Hematopoietic multipotent progenitor cell treated with erythropoietin and hydrocortisone succinate and interleukin-3 and kit ligand, for 4 days (in vitro differentiated cells): ENCODE results near the gene RAB27A.
A peak's percentile ranks its signal among the peaks of the same experiment; 100 is the strongest.
"Not testable (repeated sequence)": the region's sequence is repeated elsewhere in the genome, so short reads cannot be mapped to it uniquely, and the experiment has no call there.

Experiments used
- DNase-seq: peaks from one replicate; pipeline ENCODE4 v3.0.0-alpha.2; 2015

The RAB27A gene

DNA sequence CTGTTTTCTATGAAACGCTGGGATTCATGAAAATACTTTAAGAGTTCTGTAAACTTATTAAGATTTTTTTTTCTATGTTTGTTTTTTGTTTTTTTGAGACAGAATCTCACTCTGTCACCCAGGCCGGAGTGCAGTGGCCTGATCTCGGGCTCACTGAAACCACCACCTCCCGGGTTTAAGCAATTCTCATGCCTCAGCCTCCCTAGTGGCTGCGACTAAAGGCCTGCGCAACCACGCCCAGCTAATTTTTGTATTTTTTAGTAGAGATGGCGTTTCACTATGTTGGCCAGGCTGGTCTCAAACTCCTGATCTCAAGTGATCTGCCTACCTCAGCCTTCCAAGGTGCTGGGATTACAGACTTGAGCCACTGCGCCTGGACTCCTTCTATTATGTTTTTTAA, 39.7 kb downstream of the RAB27A start:
- not testable (repeated sequence) for DNase-seq

DNA sequence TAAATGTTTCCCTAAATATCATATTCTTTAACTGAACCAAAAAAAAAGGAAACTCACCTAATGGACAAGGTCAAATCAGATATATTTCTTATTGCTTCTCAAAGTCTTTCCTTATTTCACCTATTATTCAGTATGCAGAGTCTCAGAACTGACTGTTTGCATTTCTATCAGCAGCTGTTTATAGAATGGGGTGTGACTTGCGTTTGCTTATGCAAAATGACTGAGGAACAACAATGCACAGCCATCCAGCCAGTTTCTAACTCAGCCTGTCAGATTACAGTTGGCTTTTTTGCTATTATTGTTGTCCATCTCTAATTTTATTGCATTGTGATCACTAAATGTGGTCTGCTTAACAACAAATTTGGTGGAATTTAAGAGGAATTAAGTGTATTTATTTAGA, 40.7 kb downstream of the RAB27A start:
- DNase-seq = no peak

DNA sequence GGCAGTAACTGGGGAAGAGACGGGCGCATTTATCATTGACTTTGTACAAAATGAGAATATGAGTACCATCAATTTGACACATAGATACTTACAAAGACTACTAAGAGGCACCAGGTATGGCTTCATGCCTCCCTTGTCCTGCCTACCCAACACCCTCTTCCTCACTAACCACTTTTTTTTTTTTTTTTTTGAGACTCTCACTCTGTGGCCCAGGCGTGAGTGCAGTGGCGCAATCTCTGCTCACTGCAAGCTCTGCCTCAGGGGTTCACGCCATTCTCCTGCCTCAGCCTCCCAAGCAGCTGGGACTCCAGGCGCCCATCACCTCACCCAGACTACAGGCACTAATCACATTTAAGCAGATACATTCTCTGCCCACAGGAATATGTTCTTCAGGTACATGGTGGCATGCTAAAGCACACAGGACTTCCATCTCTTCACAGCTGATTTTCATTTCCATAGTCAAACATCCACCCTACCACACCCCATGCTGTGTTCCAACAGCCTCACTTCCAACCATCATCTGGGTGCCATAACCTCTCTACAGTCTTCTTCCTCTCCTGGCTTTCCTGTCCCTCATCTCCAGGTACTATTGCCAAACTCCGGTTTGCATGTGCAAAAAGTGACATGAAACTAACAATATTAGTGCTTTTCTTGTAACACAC, 41.7 kb downstream of the RAB27A start:
- DNase-seq = peak; percentile 58

DNA sequence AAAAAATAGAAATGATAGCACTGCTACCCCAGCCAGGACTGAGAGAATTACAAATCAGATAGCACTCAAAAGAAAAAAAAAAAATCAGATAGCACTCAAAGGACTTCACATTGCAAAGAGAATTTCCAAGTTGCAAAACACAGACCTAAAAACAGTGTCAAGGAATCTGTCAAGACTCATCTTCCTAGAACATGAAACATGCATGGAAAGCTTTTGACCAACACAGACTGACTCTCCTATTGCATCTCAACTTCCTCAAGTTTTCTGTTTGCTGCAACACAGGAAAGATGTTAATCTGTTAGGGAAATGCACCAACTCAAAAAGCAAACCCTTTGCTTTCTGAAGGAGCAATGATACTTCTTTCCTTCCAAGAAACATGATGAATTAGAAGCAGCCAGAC, 42.3 kb downstream of the RAB27A start:
- DNase-seq = peak; percentile 35

DNA sequence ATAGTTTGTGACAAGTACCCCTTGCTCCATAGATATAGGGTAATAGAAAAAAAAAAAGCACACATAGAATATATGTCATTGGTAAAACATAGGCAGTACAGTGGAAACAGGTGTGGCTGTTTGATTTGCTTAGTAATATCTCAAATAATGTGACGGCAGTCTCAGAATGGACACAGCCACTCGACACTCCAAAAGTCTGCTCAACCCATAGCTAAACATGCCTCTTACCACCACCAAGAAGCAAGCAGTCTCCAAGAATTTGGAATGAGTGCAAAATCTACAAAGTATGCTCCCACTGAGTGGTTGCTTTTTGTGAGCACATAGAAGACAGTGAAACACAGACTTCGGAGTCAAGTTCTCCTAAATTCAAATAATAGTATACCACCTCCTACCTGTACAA, 43.0 kb downstream of the RAB27A start:
- DNase-seq = no peak

DNA sequence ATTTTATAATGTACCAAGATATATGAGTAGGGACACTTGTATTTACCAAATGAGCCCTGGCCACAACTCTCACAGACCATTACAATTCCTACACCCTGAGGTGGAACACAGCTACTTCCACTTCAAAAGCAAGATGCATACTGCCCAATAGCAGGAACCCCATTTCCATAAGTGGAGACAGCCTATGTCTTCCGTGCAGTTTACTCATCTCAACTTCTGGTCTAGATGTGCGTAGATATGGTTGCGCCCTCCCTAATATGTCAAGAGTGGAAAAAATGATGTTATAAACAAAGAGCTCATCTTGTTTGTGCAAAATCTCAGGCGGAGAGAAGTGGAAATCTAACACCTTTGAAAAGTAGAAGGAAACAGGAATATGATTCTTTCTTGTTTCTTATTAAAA, 44.6 kb downstream of the RAB27A start:
- no peak for DNase-seq

DNA sequence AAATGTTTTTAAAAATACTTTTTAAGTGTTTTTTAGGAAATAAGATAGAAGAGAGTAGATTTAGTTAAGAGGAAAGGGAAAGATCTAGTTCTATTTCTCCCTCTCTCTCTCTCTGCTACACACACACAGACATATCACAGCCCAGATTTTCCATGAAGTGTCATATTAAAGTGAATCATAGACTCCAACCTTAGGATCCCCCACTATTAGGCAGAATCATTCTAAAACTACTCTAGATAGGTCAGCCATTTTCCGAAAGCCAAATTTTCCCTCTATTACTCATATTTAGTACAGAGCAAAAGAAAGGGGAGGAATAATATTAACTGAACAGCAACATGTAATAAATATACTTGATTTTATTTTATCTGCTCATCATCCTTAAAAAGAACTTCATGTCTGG, 47.7 kb downstream of the RAB27A start:
- DNase-seq = no peak

DNA sequence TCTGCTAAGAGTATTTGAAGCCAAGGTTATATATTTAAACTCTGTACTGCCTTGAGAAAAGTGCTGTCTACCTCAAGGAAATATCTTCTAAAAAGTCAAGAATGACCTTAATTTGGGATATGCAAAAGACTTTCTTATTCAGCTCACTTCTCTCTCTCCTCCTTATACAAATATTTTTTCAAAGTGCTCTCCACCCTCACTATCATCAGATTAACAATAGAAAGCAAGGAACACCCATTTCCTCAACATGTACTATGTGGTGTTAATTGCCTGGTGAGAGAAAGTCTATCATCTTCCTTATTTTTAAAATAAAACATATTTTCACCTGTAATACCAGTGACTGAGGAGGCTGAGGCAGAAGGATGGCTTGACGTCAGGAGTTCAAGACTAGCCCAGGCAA, 48.4 kb downstream of the RAB27A start:
- peak; percentile 33 for DNase-seq

DNA sequence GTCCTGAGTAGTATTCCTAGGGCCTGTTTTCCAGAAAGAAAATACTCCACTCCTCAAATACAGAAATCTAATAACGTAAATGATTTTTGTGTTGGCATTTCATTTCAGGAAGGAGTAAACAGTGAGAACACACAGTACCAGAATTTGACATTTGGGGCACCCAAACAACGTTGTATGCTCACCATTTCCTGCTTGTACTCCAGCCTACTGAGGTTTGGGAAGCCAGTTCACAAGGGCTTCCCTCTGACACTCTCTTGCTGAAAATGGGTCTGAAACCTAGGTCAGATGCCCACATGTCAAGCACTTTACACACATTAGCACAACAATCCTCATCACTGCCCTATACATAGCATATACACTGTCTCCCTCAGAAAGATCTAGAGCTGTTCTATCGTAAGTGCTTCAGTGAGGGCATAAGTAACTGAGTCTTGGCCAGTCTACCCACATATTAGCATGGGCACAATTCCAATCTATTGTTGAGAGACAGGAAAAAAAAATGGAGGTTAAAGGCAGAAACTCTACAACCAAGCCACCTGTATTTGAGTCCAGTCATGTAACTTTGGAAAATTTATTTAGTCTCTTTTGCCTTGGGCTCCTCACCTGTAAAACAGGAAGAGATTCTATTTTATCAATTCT, 49.4 kb downstream of the RAB27A start:
- no peak for DNase-seq

DNA sequence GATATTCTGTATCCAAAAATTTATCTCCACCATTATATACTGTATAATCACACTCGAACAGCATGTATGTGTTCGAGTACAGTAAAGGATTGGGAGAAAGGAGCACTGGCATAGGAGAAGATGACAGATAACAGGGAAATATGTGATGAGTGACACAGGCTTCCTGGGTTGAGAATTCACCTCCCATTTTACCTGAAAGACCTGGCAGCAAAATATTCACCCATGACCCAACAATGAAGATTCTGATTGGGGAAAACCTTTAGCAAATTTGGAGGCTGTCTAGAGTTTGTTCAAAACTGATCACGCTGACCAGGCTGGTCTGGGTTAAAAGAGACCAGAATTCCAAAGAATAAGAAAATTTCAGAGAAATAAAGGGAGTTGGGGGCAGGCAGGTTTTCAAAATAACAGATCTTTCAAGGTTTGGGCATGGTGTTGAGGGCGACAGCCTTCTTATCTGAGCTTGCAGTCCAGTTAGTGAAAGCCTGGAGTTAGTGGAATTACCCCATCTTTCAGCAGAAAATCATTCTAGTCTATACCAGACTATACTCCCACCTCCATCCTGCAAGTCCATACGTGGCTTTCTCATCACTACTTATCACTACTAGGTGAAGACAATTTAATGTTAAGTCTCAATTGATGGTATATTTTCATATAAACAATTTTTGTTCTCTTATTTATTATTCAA, 50.0 kb downstream of the RAB27A start:
- DNase-seq = peak; percentile 52

DNA sequence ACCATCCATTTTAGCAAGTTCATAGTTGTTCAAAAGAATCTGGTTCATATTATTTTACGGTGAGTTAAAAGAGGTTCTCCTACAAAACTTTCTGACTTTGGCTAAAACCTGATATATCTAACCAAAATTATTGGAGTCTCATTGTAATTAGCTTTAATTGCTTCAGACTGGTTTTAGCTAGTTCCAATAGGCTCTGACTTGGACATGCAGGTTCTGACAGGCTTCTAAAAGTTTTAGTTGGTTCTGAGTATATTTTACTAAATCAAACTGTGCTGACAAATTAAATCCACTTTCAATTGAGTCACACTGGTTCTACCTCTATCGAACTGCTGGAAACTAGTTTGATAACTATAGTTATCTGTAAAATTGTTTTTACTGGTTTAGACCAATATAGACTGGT, 50.7 kb downstream of the RAB27A start:
- no peak for DNase-seq

DNA sequence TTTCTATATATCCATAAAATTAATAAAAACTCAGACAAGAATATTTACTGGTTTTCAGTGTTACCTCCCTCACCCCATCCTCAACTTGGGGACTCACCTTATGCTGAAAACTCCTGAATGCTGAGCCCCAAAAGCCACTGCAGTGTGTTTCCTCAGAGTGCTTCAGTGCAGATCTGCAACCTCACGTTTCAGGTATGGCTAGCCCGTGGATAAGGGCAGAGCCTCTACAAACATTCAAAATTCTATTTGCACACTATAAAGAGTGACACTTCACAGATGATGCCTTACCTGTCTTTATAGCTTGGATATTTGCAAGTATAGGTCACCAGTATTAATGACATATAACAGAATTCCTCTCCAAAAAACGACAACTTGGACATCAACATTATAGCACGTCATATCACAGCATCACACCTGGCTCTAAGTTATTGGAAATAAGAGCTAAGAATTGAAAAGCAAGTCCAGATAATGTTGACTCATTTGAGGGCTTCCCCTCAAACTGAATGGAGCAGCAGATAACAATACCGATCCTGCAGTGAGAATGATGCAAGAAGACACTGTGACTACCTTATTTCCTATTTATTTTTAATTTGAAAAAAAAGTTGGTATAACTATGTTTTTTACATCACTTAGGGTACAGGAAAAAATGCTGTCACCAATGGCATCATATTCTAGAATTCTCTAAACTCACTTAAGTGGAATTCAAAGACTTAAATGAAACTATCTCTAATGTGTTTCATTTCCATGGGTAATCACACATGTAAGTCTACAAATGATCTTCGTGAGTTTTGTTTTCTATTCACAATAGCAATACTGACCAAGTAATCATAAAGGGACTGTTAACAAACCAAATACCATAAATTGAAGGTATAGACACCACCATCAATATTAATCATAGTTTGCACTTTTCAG, 52.1 kb downstream of the RAB27A start:
- peak; percentile 75 for DNase-seq

DNA sequence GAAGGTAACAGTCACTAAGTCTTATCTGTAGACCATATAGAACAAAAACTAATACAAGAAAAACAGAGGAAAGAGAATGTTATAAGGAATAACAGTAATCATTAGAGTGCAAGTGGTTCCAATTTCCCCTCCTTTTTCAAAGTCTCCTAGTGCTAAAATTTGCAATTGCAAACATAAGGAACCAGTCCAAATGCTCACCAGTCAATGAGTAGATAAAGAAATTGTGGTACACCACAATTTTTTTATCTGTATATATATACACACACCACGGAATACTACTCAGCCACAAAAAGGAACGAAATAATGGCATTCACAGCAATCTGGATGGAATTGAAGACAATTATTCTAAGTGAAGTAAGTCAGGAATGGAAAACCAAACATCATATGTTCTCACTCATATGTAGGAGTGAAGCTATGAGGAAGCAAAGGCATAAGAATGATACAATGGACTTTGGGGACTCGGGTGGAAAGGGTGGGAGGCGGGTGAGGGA, 54.0 kb downstream of the RAB27A start:
- peak; percentile 59 for DNase-seq

DNA sequence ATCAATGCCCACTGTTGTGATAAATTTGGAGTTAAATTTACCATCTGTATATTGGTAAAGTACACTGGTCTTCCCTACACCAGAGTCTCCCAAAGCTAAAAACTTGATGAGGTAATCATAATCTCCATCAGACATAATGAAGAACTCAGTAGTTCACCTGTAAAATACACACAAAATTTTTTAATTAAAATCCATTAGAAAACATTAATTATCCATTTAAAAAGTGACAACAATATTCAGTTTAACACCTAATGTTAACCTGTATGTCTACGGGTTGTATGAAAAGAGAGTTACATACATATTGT, 54.9 kb downstream of the RAB27A start:
- no peak for DNase-seq

DNA sequence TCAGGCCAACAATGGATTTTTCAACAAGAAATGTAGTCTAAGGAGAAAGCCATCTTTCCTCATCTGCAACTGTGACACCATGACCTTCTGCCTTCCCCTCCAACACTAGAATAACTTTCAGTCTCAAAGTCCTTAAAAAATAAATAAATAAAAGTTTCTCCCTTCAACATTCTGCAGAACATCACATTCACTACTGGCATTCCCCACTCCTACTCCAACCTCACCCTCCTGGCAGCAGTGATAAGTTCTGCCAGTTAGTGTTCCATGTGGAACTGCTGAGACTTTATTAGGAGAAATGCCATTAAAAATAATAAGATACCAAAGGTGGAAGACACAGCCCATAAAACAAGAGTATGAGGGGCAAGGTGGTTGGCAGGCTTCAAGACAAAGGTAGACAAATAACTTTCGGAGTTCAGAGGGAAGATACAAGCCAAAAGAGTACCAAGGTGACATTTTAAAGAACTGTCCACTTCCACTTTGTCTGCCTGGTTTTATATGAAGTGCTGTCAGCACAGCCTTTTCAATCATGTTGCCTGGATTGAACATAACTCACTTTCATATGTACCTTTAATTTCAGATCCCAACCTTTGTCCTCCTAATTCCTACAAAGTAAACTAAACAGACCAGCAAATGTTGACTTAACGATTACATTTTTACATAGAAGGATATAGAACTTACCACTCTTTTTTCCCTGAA, 55.4 kb downstream of the RAB27A start:
- DNase-seq = no peak

DNA sequence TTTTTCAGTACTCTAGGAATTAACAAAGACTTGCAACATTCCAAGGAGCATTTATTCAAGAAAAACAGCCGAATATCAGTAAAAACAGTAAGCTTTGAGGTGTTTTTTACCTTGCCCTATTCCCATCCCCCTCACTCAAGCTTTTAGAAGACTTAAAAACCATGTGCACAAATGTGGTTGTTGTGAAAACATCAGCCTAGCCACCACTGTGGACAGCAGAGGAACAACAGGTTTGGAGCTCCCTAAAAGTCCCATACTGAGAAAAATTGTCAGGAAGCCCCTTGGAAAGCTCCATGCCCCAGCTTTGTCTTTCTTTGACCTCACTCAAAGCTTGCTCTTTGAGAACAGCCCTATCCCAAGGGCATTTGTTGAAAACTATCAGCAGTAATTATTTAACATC, 58.2 kb downstream of the RAB27A start:
- DNase-seq = no peak

DNA sequence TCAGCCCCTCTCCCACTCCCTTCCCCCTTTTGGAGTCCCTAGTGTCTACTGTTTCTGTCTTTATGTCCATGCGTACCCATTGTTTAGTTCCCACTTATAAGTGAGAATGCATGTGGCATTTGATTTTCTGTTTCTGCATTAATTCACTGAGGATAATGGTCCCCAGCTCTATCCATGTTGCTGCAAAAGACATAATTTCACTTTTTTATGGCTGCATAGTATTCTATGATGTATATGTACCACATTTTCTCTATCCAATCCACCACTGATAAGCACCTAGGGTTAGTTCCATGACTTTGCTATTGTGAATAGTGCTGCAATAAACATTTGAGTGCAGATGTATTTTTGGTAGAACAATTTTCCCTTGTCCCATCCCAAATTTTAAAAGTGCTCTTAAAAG, 58.7 kb downstream of the RAB27A start:
- no peak for DNase-seq

DNA sequence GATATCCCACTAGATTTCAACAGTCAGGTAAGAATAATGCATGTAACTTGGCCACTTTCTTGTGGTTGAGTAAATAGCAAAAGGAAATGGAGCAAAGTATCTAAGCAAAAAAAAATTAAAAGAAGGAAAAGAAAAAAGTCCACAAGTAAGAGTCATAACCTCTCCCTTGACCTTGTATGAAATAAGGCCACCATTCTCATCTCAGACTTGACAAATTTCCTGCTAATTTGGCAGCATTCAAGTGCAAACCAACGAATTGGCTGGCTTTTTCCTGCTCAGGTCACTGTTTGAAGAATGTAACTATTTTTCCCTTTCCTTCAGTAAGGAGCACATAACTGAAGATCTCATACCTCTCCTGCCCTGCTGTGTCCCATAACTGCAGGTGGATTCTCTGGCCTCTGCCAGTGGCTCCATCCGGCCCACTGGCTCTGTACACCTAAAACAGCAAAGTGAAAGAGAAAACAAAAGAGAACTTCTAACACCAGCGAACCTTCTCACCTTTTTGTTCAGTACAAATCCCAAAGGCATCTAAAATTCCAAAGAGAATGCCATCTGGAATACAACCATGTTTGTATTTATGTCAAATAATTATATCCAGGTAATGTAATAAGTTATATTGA, 59.5 kb downstream of the RAB27A start:
- DNase-seq = no peak

DNA sequence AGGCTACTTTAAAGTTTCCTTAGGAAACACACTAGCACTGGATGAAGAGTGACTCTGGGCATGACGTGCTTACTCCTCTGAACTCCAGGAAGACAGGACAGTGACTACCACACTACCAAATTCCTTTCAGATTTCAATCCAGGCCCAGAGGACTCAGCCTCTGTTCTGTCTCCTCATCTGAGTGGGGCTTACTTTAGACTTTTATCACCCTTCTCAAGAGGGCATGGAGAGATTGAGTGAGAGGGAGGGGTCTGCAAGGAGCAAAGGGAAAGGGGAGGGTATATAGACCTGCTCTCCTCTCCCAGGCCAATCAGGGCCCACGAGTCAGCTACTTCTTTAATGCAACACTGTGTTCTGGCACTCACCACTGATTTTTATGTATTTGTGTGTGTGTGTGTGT, 63.5 kb downstream of the RAB27A start:
- no peak for DNase-seq

DNA sequence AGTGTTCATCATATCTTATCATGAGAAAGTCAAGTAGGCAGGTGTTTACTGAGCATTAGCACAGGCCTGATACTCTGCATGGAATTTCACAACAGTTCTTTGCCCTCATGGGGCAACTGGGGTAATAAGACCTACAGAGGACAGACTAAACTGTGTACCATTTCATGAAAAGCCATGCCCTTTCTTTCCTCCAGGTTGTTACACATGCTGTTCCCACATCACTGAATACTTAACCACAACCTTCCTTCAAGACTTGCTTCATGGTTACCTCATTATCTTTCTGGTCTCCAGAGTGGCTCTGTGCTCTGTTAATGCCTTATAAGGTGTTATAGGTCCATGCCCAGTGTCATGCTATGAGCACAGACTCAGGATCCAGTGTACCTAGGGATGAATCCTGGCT, 64.7 kb downstream of the RAB27A start:
- DNase-seq = peak; percentile 80

DNA sequence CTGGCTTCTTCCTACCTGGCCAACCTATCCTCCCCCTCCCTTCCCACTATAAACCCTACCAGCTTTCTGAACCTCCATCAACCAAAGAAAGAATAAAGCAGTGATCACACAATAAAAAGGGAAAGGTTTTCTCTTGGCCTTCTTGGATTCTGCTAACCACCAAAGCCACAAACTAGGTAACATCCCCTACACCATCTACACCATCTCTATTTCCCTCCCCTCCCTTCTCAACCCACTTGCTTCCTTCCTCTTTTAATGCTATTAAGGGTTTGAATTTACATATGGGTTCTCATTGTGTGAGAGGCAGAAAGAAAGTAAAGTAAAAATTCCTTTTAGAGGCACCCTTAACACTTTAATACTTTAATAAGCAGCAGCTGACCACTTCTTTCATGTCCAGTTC, 67.0 kb downstream of the RAB27A start:
- DNase-seq = peak; percentile 83
